Chondrocyte (in vitro differentiated cells): Measurements from ENCODE around the gene CHRM1. TPM values are rescaled to one million over a fixed set of nuclear protein-coding genes. Genes with fewer than 3 reads are reported as not detected.

Experiments
- DNase-seq: peaks from one replicate; pipeline ENCODE4 v3.0.0; 2021; ENCODE audit warnings: mixed read lengths, low spot score
- H3K27ac Mint-ChIP-seq: one replicate; pipeline ENCODE4 v1.8.0; 2021; ENCODE audit warnings: mild to moderate bottlenecking, moderate library complexity, mixed read lengths; ENCODE audit not compliant: unreplicated experiment
- H3K27me3 Mint-ChIP-seq: 2 replicates; pipeline ENCODE4 v1.8.0; 2021; ENCODE audit warnings: low read depth, mixed read lengths
- H3K36me3 Mint-ChIP-seq: 2 replicates; pipeline ENCODE4 v1.8.0; 2021; ENCODE audit warnings: low read depth, mixed read lengths
- H3K4me1 Mint-ChIP-seq: 2 replicates; pipeline ENCODE4 v1.8.0; 2021; ENCODE audit warnings: low read depth, mild to moderate bottlenecking, mixed read lengths
- H3K4me3 Mint-ChIP-seq: one replicate; pipeline ENCODE4 v1.8.0; 2021; ENCODE audit warnings: mild to moderate bottlenecking, moderate library complexity, mixed read lengths; ENCODE audit not compliant: unreplicated experiment
- H3K9me3 Mint-ChIP-seq: 2 replicates; pipeline ENCODE4 v1.8.0; 2021; ENCODE audit warnings: low read depth, mixed read lengths
- total RNA-seq: library from RNA; stranded (reverse); gene quantifications from 3 replicates; pipeline ENCODE4 v1.2.1, GENCODE V29; 2021
- TF ChIP-seq, protein P1 (sequence below): fragments of 200-600 bp; sonication (generic); IDR thresholded peaks from 2 replicates; pipeline ENCODE4 v1.5.0; 2021; ENCODE audit warnings: antibody characterized with exemption, mild to moderate bottlenecking, moderate library complexity

Gene CHRM1
- total RNA-seq, 1 donor from 2014 or later: not detected

DNA sequence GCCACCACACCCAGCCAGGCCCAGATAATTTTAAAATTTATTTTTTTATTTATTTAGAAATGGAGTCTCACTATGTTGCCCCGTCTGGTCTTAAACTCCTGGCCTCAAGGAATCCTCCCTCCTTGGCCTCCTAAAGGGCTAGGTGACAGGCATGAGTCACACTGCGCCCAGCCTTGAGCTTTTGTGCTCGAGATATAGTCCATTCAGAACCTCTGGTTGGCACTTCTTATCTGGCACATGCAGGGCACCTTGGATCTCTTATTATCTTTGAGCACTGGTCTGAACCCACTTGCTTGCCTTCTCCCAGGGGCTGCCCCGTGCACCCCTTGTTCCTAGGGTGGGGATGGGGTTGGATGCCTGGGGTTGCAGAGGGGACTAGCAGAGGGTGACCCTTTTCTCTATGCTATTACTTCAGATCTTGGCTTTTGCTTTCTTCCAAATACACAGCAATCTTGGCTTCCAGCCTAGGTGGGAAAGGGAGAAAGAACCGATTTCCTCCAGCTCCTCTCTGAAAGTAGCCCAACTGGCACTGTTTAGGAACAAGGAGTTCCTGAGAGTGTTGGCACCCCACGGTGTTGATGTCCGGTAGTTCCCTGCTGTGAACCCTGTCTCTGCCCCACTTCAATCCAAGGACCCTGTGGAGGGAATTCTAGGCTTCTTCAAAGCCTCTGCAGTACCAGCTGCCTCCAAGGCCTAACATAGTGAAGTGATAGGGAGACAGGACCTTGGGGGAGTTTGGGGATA is 41.8 kb downstream of the CHRM1 start:
- peaks cover 31% of the 10 kb centered on the region for H3K36me3 Mint-ChIP-seq
- no peaks in the 10 kb centered on the region for H3K27me3 Mint-ChIP-seq
- H3K4me3 Mint-ChIP-seq: peak overlapping the region; percentile 100
- no peak for DNase-seq
- TF ChIP-seq, protein P1, sequence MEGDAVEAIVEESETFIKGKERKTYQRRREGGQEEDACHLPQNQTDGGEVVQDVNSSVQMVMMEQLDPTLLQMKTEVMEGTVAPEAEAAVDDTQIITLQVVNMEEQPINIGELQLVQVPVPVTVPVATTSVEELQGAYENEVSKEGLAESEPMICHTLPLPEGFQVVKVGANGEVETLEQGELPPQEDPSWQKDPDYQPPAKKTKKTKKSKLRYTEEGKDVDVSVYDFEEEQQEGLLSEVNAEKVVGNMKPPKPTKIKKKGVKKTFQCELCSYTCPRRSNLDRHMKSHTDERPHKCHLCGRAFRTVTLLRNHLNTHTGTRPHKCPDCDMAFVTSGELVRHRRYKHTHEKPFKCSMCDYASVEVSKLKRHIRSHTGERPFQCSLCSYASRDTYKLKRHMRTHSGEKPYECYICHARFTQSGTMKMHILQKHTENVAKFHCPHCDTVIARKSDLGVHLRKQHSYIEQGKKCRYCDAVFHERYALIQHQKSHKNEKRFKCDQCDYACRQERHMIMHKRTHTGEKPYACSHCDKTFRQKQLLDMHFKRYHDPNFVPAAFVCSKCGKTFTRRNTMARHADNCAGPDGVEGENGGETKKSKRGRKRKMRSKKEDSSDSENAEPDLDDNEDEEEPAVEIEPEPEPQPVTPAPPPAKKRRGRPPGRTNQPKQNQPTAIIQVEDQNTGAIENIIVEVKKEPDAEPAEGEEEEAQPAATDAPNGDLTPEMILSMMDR: no peak
- no peaks in the 10 kb centered on the region for H3K9me3 Mint-ChIP-seq
- H3K4me1 Mint-ChIP-seq: peaks cover 36% of the 10 kb centered on the region
- peak overlapping the region; percentile 100 for H3K27ac Mint-ChIP-seq

DNA sequence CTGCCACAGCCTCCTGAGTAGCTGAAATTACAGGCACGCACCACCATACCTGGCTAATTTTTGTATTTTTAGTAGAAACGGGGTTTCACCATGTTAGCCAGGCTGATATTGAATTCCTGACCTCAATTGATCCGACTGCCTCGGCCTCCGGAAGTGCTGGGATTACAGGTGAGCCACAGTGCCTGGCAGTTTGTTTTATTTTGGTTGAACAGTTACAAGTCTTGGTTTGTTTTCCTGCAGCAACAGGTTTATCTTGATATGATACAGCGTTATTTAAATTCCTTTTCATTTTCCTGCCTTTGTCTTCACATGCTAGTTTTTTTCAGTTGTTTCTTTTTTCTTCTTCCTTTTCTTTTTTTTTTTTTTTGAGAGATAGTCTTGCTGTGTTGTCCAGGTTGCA is 44.5 kb downstream of the CHRM1 start:
- H3K4me1 Mint-ChIP-seq: peaks cover 17% of the 10 kb centered on the region
- H3K36me3 Mint-ChIP-seq: peaks cover 4% of the 10 kb centered on the region
- H3K4me3 Mint-ChIP-seq: no peak overlapping the region
- no peaks in the 10 kb centered on the region for H3K9me3 Mint-ChIP-seq
- TF ChIP-seq, protein P1: no peak
- DNase-seq: no peak
- no peak overlapping the region for H3K27ac Mint-ChIP-seq
- H3K27me3 Mint-ChIP-seq: no peaks in the 10 kb centered on the region

DNA sequence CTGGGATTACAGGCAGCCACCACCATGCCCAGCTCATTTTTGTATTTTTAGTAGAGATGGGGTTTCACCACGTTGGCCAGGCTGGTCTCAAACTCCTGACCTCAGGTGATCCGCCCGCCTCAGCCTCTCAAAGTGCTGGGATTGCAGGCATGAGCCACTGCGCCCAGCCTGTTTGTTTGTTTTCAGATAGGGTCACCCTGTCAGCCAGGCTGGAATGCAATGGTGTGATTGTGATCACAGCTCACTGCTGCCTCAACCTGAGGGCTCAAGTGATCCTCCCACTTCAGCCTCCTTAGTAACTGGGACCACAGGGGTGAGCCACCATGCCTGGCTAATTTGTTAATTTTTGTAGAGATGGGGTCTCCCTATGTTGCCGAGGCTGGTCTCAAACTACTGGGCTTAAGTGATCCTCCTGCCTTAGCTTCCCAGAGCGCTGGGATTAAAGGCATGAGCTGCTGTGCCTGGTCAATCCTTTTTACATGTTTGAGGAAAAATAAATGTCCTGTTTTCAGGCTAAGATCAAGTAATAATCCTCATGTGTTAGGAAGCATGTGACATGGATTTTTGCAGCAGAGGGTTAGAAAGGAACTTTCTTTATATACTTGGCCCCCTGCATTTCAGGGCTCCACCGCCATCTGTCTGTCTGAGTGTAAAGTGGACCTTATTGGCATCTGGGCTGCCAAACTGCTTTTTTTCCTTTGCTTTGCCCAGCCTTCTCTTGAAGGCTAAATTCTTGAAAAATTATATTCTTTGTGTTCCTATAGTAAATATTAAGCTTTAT is 45.3 kb downstream of the CHRM1 start:
- Mint-ChIP-seq H3K36me3 (peaks cover 3% of the 10 kb centered on the region), H3K4me1 (peaks cover 17% of the 10 kb centered on the region), H3K9me3 (no peaks in the 10 kb centered on the region), H3K27me3 (no peaks in the 10 kb centered on the region), H3K27ac (no peak overlapping the region), H3K4me3 (no peak overlapping the region)
- TF ChIP-seq, protein P1: peak; percentile 11
- DNase-seq: no peak

DNA sequence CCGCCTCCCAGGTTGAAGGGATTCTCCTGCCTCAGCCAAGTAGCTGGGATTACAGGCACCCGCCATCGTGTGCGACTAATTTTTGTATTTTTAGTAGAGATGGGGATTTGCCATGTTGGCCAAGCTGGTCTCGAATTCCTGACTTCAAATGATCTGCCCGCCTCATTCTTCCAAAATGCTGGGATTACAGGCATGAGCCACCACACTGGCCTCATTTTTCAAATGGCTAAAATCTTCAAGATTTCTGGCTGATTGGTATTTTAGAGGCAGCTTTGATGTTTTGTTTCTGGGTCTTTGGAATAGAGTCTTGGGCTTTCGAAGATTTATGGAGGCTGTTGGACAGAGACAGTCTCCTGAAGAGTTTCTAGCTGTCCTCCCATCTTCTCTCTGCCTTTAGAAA is 46.3 kb downstream of the CHRM1 start:
- Mint-ChIP-seq H3K4me3 (no peak overlapping the region), H3K4me1 (peaks cover 10% of the 10 kb centered on the region), H3K9me3 (no peaks in the 10 kb centered on the region), H3K36me3 (peaks cover 1% of the 10 kb centered on the region), H3K27me3 (no peaks in the 10 kb centered on the region), H3K27ac (no peak overlapping the region)
- no peak for DNase-seq
- TF ChIP-seq, protein P1: no peak

DNA sequence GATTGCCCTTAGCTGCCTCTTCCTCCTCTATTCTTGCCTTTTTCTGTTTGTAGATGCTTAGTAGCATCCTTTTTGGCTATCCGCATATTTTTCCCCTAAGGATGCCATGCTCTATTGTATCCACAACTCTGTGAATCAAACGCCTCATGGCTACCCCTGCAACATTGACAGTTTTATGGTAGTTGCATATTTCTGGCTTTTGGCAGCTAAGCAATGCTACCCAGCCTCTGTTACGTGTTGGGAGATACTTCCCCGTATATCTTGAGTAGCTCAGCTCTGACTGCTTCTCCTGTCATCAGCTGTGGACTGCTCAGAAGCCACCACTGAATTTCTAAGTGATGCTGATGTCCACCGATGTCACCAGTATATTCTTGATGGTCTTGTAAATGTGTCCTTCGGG is 55.5 kb downstream of the CHRM1 start:
- Mint-ChIP-seq H3K4me3 (no peak overlapping the region), H3K27me3 (no peaks in the 10 kb centered on the region), H3K27ac (no peak overlapping the region), H3K36me3 (no peaks in the 10 kb centered on the region), H3K9me3 (no peaks in the 10 kb centered on the region), H3K4me1 (peaks cover 12% of the 10 kb centered on the region)
- TF ChIP-seq, protein P1: no peak
- DNase-seq: no peak
